ENCODE results near the gene TGFB1. TPM values are rescaled to one million over a fixed set of nuclear protein-coding genes. Genes with fewer than 3 reads are reported as not detected.

The TGFB1 gene
- total and polyA plus RNA-seq, 2 of the 13 experiments (the other 11 are each of a cell fraction or from before 2014, with no cell fraction given), result 4.1 to 5.4 TPM

DNA sequence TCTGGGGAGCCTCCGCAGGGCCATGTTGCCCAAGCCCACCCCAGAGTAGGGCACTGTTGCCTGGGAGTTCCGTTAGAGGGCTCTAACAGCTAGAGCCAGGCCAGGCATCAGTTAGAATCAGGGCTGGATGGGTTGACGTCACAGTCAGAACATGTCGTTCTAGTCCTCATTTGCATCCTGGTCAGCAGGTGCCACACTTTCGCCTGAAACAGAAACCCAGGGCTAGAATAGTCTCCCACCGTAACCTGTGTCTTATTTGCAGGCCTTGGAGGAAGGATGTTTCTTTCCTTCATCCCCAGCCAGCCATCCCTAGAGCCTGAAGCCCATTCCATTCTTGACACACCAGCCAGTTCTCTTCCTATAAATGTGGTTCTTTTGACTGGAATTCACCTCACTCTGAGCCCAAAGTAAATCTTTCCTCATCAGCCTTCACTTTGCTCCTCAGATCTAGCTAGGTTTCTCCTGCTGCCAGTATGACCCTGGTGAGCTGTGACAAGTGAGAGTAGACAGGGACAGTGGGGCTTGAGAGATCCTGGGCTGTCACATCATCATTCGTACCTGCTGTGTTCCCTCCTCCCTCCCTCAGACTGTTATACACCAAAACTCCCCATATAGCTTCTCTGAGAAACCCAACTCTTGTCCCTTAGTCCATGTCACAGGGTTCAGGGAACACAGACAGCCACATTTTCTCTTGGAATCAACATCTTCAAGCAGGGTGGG is 55.9 kb downstream of the TGFB1 start:
- no peak for ATAC-seq
- no peak overlapping the region for H3K4me3 ChIP-seq (replicated peaks in 1 of 3; ENCODE audit: insufficient read depth in 1 of 3, low read depth in 2 of 3, low read length in 3 of 3)
- no peak for DNase-seq (ENCODE audit: low spot score)
- FAIRE-seq, result no peak
- ChIA-PET CTCF (ENCODE audit: low intra/inter-chr PET ratio, low total read pairs) (no interaction called here), POLR2A (interaction anchor here (0.9 to 1.1 kb wide), 2 partner anchors 11 to 34 kb away, joined by 4 to 7 read pairs; partner anchors contain the start of gene HNRNPUL1)
- TSS peak; percentile 26 for BruUV-seq (replicated peaks)
- H3K9me3 ChIP-seq (ENCODE audit: low read length), result no peaks in the 10 kb centered on the region
- H4K20me1 ChIP-seq (ENCODE audit: insufficient read depth, low read length), result no peaks in the 10 kb centered on the region; the same call in 1 of the 2 replicates
- no peak overlapping the region for H3K4me2 ChIP-seq (ENCODE audit: low read depth, low read length)
- H3K9ac ChIP-seq (ENCODE audit: insufficient read depth, low read depth, low read length), result no peak overlapping the region
- peaks cover 58 to 97% of the 10 kb centered on the region in 2 experiments for H3K36me3 ChIP-seq (replicated peaks in 1 of 2; ENCODE audit: control insufficient read depth in 1 of 2, insufficient read depth in 2 of 2, low read length in 2 of 2)
- H3K27me3 ChIP-seq (ENCODE audit: control insufficient read depth in 1 of 2, insufficient read depth in 2 of 2, low read length in 2 of 2), result no peaks in the 10 kb centered on the region
- intact Hi-C loops (cut with micrococcal nuclease; ENCODE audit: unreplicated experiment), result no loop called here
- H3K4me1 ChIP-seq (ENCODE audit: insufficient read depth, low read length), result no peaks in the 10 kb centered on the region
- no peaks in the 10 kb centered on the region for H3K79me2 ChIP-seq (ENCODE audit: insufficient read depth, low read length)
- WGBS (ENCODE audit: low lambda C conversion rate), result 100% methylated on average over 5 of the region's 7 CpGs
- in situ Hi-C loops (cut with HindIII; ENCODE audit: extremely low pct_ligation_motif_present, low pct_unique_long_range_greater_than_20kb), result no loop called here
- peak overlapping the region; percentile 45 for H3K27ac ChIP-seq (ENCODE audit: extremely low read length, insufficient read depth, low read length)
- H2AFZ ChIP-seq (ENCODE audit: low read length), result no peak overlapping the region
- TF ChIP-seq PCBP2 (optimal IDR thresholded peaks at IDR 0.05; ENCODE audit: low read depth, low read length, poor library complexity, severe bottlenecking), result no peak
- no peak for TF ChIP-seq CBX2 (IDR thresholded peaks at IDR 0.05; ENCODE audit: low read depth, low read length)
- no peak for TF ChIP-seq CBX2 (CRISPR knock-in tag; IDR thresholded peaks at IDR 0.05; ENCODE audit: low read depth)
- TF ChIP-seq ISL2 (CRISPR knock-in tag; IDR thresholded peaks at IDR 0.05), result no peak
- no peak for TF ChIP-seq ZNF609 (CRISPR knock-in tag; IDR thresholded peaks at IDR 0.05; ENCODE audit: borderline replicate concordance)
- no peak for TF ChIP-seq TCF7L2 (IDR thresholded peaks at IDR 0.05; ENCODE audit: low read depth, low read length)
- TF ChIP-seq ZNF275 (CRISPR knock-in tag; IDR thresholded peaks at IDR 0.05; ENCODE audit: borderline replicate concordance), result no peak
- TF ChIP-seq TARDBP (CRISPR knock-in tag; IDR thresholded peaks at IDR 0.05), result no peak
- no peak for TF ChIP-seq ZNF451 (CRISPR knock-in tag; IDR thresholded peaks at IDR 0.05)
- no peak for TF ChIP-seq USF2 (IDR thresholded peaks at IDR 0.05; ENCODE audit: low read depth, low read length)
- TF ChIP-seq USF2 (CRISPR knock-in tag; IDR thresholded peaks at IDR 0.05; ENCODE audit: borderline replicate concordance), result no peak
- TF ChIP-seq ZKSCAN5 (CRISPR knock-in tag; IDR thresholded peaks at IDR 0.05), result no peak
- no peak for TF ChIP-seq MTA3 (CRISPR knock-in tag; IDR thresholded peaks at IDR 0.05)
- TF ChIP-seq, protein P1, sequence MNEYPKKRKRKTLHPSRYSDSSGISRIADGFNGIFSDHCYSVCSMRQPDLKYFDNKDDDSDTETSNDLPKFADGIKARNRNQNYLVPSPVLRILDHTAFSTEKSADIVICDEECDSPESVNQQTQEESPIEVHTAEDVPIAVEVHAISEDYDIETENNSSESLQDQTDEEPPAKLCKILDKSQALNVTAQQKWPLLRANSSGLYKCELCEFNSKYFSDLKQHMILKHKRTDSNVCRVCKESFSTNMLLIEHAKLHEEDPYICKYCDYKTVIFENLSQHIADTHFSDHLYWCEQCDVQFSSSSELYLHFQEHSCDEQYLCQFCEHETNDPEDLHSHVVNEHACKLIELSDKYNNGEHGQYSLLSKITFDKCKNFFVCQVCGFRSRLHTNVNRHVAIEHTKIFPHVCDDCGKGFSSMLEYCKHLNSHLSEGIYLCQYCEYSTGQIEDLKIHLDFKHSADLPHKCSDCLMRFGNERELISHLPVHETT (CRISPR knock-in tag; conservative IDR thresholded peaks at IDR 0.05), result no peak
- no peak for TF ChIP-seq NFYC (CRISPR knock-in tag; IDR thresholded peaks at IDR 0.05)

Data from HepG2 (cell line).